ENCODE results near the gene PUS1. TPM values are rescaled to one million over a fixed set of nuclear protein-coding genes. Genes with fewer than 3 reads are reported as not detected.

PUS1 gene
- polyA plus RNA-seq, 4 donors, result 11.6 to 30.0 (median 18.1) TPM

GRCh38 chr12:131917139-131917710 lies 11.9 kb upstream of the PUS1 start:
- DNase-seq, result no peak
- H3K27me3 ChIP-seq (ENCODE audit: control insufficient read depth in 3 of 3, insufficient read depth in 3 of 3, low read length in 3 of 3), result no peaks in the 10 kb centered on the region
- no peak for FAIRE-seq
- H3K36me3 ChIP-seq (ENCODE audit: control insufficient read depth in 3 of 3, insufficient read depth in 2 of 3, low read depth in 1 of 3, low read length in 3 of 3), result peaks cover 8 to 92% (median 12%) of the 10 kb centered on the region in 3 donors
- no peaks in the 10 kb centered on the region for H3K9me3 ChIP-seq (ENCODE audit: control insufficient read depth in 2 of 2, insufficient read depth in 1 of 2, low read depth in 1 of 2, low read length in 1 of 2)
- H3K4me3 ChIP-seq (ENCODE audit: low read depth in 1 of 3, low read length in 3 of 3), result no peak overlapping the region
- no peak overlapping the region for H3K27ac ChIP-seq (ENCODE audit: low read depth in 1 of 3, low read length in 2 of 3)
- no peaks in the 10 kb centered on the region for H3K4me1 ChIP-seq (ENCODE audit: control insufficient read depth in 3 of 3, insufficient read depth in 2 of 3, low read depth in 1 of 3, low read length in 2 of 3)
- WGBS, 3 donors, result 81 to 87% (median 83%) methylated on average over 25 to 31 of the region's 31 CpGs

- Histone ChIP-seq H3K27me3 (ENCODE audit: control insufficient read depth in 3 of 3, insufficient read depth in 3 of 3, low read length in 3 of 3) (no peaks in the 10 kb centered on the region), H3K36me3 (ENCODE audit: control insufficient read depth in 3 of 3, insufficient read depth in 2 of 3, low read depth in 1 of 3, low read length in 3 of 3) (peaks cover 8 to 89% (median 12%) of the 10 kb centered on the region in 3 donors), H3K4me3 (ENCODE audit: low read depth in 1 of 3, low read length in 3 of 3) (no peak overlapping the region), H3K27ac (ENCODE audit: low read depth in 1 of 3, low read length in 2 of 3) (no peak overlapping the region), H3K9me3 (ENCODE audit: control insufficient read depth in 2 of 2, insufficient read depth in 1 of 2, low read depth in 1 of 2, low read length in 1 of 2) (no peaks in the 10 kb centered on the region), H3K4me1 (ENCODE audit: control insufficient read depth in 3 of 3, insufficient read depth in 2 of 3, low read depth in 1 of 3, low read length in 2 of 3) (no peaks in the 10 kb centered on the region)
- DNase-seq (no peak), FAIRE-seq (no peak)
- WGBS, 3 donors, result 94 to 99% (median 94%) methylated on average over 15 to 18 of the region's 18 CpGs
Measured at GRCh38 chr12:131917711-131918306, 11.3 kb upstream of the PUS1 start.

- FAIRE-seq, result no peak
- 84 to 87% (median 85%) methylated on average over 17 to 20 of the region's 20 CpGs for WGBS, 3 donors
Measured at GRCh38 chr12:131918311-131919050, 10.6 kb upstream of the PUS1 start.

GRCh38 chr12:131919051-131919347 lies 10.1 kb upstream of the PUS1 start:
- no peak for FAIRE-seq
- Histone ChIP-seq H3K27ac (ENCODE audit: low read depth in 1 of 3, low read length in 2 of 3) (no peak overlapping the region), H3K4me3 (ENCODE audit: low read depth in 1 of 3, low read length in 3 of 3) (no peak overlapping the region), H3K36me3 (ENCODE audit: control insufficient read depth in 3 of 3, insufficient read depth in 2 of 3, low read depth in 1 of 3, low read length in 3 of 3) (peaks cover 8 to 82% (median 12%) of the 10 kb centered on the region in 3 donors), H3K9me3 (ENCODE audit: control insufficient read depth in 2 of 2, insufficient read depth in 1 of 2, low read depth in 1 of 2, low read length in 1 of 2) (no peaks in the 10 kb centered on the region), H3K4me1 (ENCODE audit: control insufficient read depth in 3 of 3, insufficient read depth in 2 of 3, low read depth in 1 of 3, low read length in 2 of 3) (no peaks in the 10 kb centered on the region), H3K27me3 (ENCODE audit: control insufficient read depth in 3 of 3, insufficient read depth in 3 of 3, low read length in 3 of 3) (no peaks in the 10 kb centered on the region)
- WGBS, 3 donors, result 89 to 94% (median 90%) methylated on average over 15 to 19 of the region's 19 CpGs
- no peak for DNase-seq

More at GRCh38 chr12:131918311-131919050, 10.6 kb upstream of the PUS1 start:
- H3K4me1 ChIP-seq (ENCODE audit: control insufficient read depth in 3 of 3, insufficient read depth in 2 of 3, low read depth in 1 of 3, low read length in 2 of 3), result no peaks in the 10 kb centered on the region
- no peak overlapping the region for H3K4me3 ChIP-seq (ENCODE audit: low read depth in 1 of 3, low read length in 3 of 3)
- DNase-seq, result no peak
- no peaks in the 10 kb centered on the region for H3K9me3 ChIP-seq (ENCODE audit: control insufficient read depth in 2 of 2, insufficient read depth in 1 of 2, low read depth in 1 of 2, low read length in 1 of 2)
- no peaks in the 10 kb centered on the region for H3K27me3 ChIP-seq (ENCODE audit: control insufficient read depth in 3 of 3, insufficient read depth in 3 of 3, low read length in 3 of 3)
- H3K27ac ChIP-seq (ENCODE audit: low read depth in 1 of 3, low read length in 2 of 3), result no peak overlapping the region
- H3K36me3 ChIP-seq (ENCODE audit: control insufficient read depth in 3 of 3, insufficient read depth in 2 of 3, low read depth in 1 of 3, low read length in 3 of 3), result peaks cover 8 to 86% (median 12%) of the 10 kb centered on the region in 3 donors

GRCh38 chr12:131919366-131920156 lies 9.5 kb upstream of the PUS1 start:
- no peak overlapping the region for H3K4me3 ChIP-seq (ENCODE audit: low read depth in 1 of 3, low read length in 3 of 3)
- peaks cover 4 to 76% (median 12%) of the 10 kb centered on the region in 3 donors for H3K36me3 ChIP-seq (ENCODE audit: control insufficient read depth in 3 of 3, insufficient read depth in 2 of 3, low read depth in 1 of 3, low read length in 3 of 3)
- no peak for FAIRE-seq
- DNase-seq, result no peak
- H3K27ac ChIP-seq (ENCODE audit: low read depth in 1 of 3, low read length in 2 of 3), result no peak overlapping the region
- no peaks in the 10 kb centered on the region for H3K9me3 ChIP-seq (ENCODE audit: control insufficient read depth in 2 of 2, insufficient read depth in 1 of 2, low read depth in 1 of 2, low read length in 1 of 2)
- 85 to 91% (median 89%) methylated on average over 36 to 37 of the region's 37 CpGs for WGBS, 3 donors
- no peaks in the 10 kb centered on the region for H3K4me1 ChIP-seq (ENCODE audit: control insufficient read depth in 3 of 3, insufficient read depth in 2 of 3, low read depth in 1 of 3, low read length in 2 of 3)
- no peaks in the 10 kb centered on the region for H3K27me3 ChIP-seq (ENCODE audit: control insufficient read depth in 3 of 3, insufficient read depth in 3 of 3, low read length in 3 of 3)

- Histone ChIP-seq H3K4me3 (ENCODE audit: low read depth in 1 of 3, low read length in 3 of 3) (no peak overlapping the region), H3K27me3 (ENCODE audit: control insufficient read depth in 3 of 3, insufficient read depth in 3 of 3, low read length in 3 of 3) (no peaks in the 10 kb centered on the region), H3K4me1 (ENCODE audit: control insufficient read depth in 3 of 3, insufficient read depth in 2 of 3, low read depth in 1 of 3, low read length in 2 of 3) (no peaks in the 10 kb centered on the region), H3K27ac (ENCODE audit: low read depth in 1 of 3, low read length in 2 of 3) (no peak overlapping the region), H3K36me3 (ENCODE audit: control insufficient read depth in 3 of 3, insufficient read depth in 2 of 3, low read depth in 1 of 3, low read length in 3 of 3) (peaks cover 4 to 70% (median 9%) of the 10 kb centered on the region in 3 donors), H3K9me3 (ENCODE audit: control insufficient read depth in 2 of 2, insufficient read depth in 1 of 2, low read depth in 1 of 2, low read length in 1 of 2) (no peaks in the 10 kb centered on the region)
- FAIRE-seq (no peak), DNase-seq (no peak)
- 95% methylated on average over 14 of the region's 14 CpGs for WGBS, 3 donors
Measured at GRCh38 chr12:131920157-131920508, 8.9 kb upstream of the PUS1 start.

GRCh38 chr12:131920902-131921840 lies 7.9 kb upstream of the PUS1 start:
- FAIRE-seq (no peak), DNase-seq (no peak)
- H3K4me3 ChIP-seq (ENCODE audit: low read depth in 1 of 3, low read length in 3 of 3), result no peak overlapping the region
- 92 to 94% (median 94%) methylated on average over 28 to 35 of the region's 35 CpGs for WGBS, 3 donors
- H3K4me1 ChIP-seq (ENCODE audit: control insufficient read depth in 3 of 3, insufficient read depth in 2 of 3, low read depth in 1 of 3, low read length in 2 of 3), result no peaks in the 10 kb centered on the region
- H3K27ac ChIP-seq (ENCODE audit: low read depth in 1 of 3, low read length in 2 of 3), result no peak overlapping the region
- H3K36me3 ChIP-seq (ENCODE audit: control insufficient read depth in 3 of 3, insufficient read depth in 2 of 3, low read depth in 1 of 3, low read length in 3 of 3), result peaks cover 4 to 60% (median 5%) of the 10 kb centered on the region in 3 donors
- no peaks in the 10 kb centered on the region for H3K9me3 ChIP-seq (ENCODE audit: control insufficient read depth in 2 of 2, insufficient read depth in 1 of 2, low read depth in 1 of 2, low read length in 1 of 2)
- no peaks in the 10 kb centered on the region for H3K27me3 ChIP-seq (ENCODE audit: control insufficient read depth in 3 of 3, insufficient read depth in 3 of 3, low read length in 3 of 3)

Data from small intestine (tissue), 7 donors.